OCI-LY1 (cell line): Measurements from ENCODE around the gene CREB3.

ENCODE experiments used
- H2AFZ ChIP-seq: fragments of 200-600 bp; sonication (generic), shearing (Covaris generic); 2 replicates; pipeline ENCODE4 v1.6.0; 2014; ENCODE audit warnings: antibody characterized with exemption, mild to moderate bottlenecking, low read length
- H3F3A ChIP-seq: fragments of 200-600 bp; sonication (generic), shearing (Covaris generic); 2 replicates; pipeline ENCODE4 v1.6.0; 2014; ENCODE audit warnings: mild to moderate bottlenecking, antibody characterized with exemption, low read length, moderate library complexity; ENCODE audit not compliant: insufficient read depth
- H3K27ac ChIP-seq: fragments of 200-600 bp; sonication (generic); 2 replicates; pipeline ENCODE4 v1.5.1; 2014; ENCODE audit warnings: low read length, mixed run types, mild to moderate bottlenecking, low read depth; ENCODE audit not compliant: poor library complexity, severe bottlenecking
- H3K27me3 ChIP-seq: fragments of 200-600 bp; sonication (generic); 2 replicates; pipeline ENCODE4 v1.6.0; 2014; ENCODE audit warnings: antibody characterized with exemption, mild to moderate bottlenecking, low read length, moderate library complexity; ENCODE audit not compliant: insufficient read depth
- H3K36me3 ChIP-seq: fragments of 200-600 bp; sonication (generic); 2 replicates; pipeline ENCODE4 v1.6.1; 2014; ENCODE audit warnings: mild to moderate bottlenecking, antibody characterized with exemption, low read length, moderate library complexity, mixed read lengths; ENCODE audit not compliant: insufficient read depth
- H3K4me1 ChIP-seq: fragments of 200-600 bp; sonication (generic); 2 replicates; pipeline ENCODE4 v1.5.1; 2014; ENCODE audit warnings: mild to moderate bottlenecking, low read length, moderate library complexity; ENCODE audit not compliant: insufficient read depth, severe bottlenecking
- H3K4me2 ChIP-seq: fragments of 200-600 bp; sonication (generic), shearing (Covaris generic); 2 replicates; pipeline ENCODE4 v1.6.1; 2014; ENCODE audit warnings: low read length
- H3K4me3 ChIP-seq: fragments of 200-600 bp; sonication (generic); 2 replicates; pipeline ENCODE4 v1.5.1; 2014; ENCODE audit warnings: low read length, low read depth, mild to moderate bottlenecking, mixed read lengths; ENCODE audit not compliant: poor library complexity, severe bottlenecking
- H3K79me2 ChIP-seq: fragments of 200-600 bp; shearing (Covaris generic); 2 replicates; pipeline ENCODE4 v1.6.1; 2016; ENCODE audit warnings: mixed run types, low read length, mixed read lengths; ENCODE audit not compliant: insufficient read depth
- H3K9ac ChIP-seq: fragments of 200-600 bp; sonication (generic), shearing (Covaris generic); 2 replicates; pipeline ENCODE4 v1.6.1; 2014; ENCODE audit warnings: mild to moderate bottlenecking, low read length, mixed read lengths
- H3K9me2 ChIP-seq: fragments of 200-600 bp; sonication (generic), shearing (Covaris generic); 2 replicates; pipeline ENCODE4 v1.6.1; 2014; ENCODE audit warnings: low read depth, mild to moderate bottlenecking, low read length, mixed read lengths
- H3K9me3 ChIP-seq: fragments of 200-600 bp; shearing (Covaris generic); 2 replicates; pipeline ENCODE4 v1.6.1; 2014; ENCODE audit warnings: low read length, mixed read lengths
- H4K20me1 ChIP-seq: fragments of 200-600 bp; sonication (generic), shearing (Covaris generic); 2 replicates; pipeline ENCODE4 v1.6.0; 2016; ENCODE audit warnings: mild to moderate bottlenecking, low read length; ENCODE audit not compliant: insufficient read depth
- EZH2 ChIP-seq: fragments of 200-600 bp; sonication (generic), shearing (Covaris generic); IDR thresholded peaks from 2 replicates; pipeline ENCODE4 v1.8.0; 2017; ENCODE audit warnings: borderline replicate concordance, mixed run types, mild to moderate bottlenecking, antibody characterized with exemption, low read length, moderate library complexity, mixed read lengths
- TF ChIP-seq, protein P1 (sequence below): fragments of 200-600 bp; sonication (generic), shearing (Covaris generic); IDR thresholded peaks from 2 replicates; pipeline ENCODE4 v1.5.1; 2017; ENCODE audit warnings: mild to moderate bottlenecking, antibody characterized with exemption, low read length, moderate library complexity, mixed read lengths

The CREB3 gene, protein sequence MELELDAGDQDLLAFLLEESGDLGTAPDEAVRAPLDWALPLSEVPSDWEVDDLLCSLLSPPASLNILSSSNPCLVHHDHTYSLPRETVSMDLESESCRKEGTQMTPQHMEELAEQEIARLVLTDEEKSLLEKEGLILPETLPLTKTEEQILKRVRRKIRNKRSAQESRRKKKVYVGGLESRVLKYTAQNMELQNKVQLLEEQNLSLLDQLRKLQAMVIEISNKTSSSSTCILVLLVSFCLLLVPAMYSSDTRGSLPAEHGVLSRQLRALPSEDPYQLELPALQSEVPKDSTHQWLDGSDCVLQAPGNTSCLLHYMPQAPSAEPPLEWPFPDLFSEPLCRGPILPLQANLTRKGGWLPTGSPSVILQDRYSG

DNA sequence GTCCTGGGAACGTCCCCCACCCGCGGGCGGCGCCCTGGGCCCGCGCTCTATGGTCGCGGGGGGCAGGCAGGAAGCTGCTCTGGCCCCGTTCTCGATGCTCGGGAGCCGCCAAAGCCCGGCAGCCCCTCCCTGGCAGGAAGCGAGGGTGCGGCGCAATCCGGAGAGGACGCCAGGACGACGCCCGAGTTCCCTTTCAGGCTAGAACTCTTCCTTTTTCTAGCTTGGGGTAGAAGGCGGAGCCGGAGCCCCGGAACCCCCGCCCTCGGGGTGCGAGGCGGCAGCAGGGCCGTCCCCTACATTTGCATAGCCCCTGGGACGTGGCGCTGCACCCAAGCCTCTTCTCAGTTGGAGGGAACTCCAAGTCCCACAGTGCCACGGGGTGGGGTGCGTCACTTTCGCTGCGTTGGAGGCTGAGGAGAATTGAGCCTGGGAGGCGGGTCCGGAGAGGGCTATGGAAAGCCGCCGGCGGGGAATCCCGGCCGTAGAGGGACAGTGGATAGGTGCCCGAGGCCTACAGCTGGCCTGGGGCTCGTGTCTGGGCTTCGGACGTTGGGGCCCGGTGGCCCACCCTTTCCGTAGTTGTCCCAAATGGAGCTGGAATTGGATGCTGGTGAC is at the start of gene CREB3, which contains the start of gene TLN1:
Gene CREB3, plus strand, starts transcription at position 482 of the 615 bp plus-strand sequence. Its CDS starts 107 bp downstream, at position 589.
Gene TLN1, minus strand, starts transcription at position 11 of the 615 bp plus-strand sequence. CDS start 6,501 bp downstream, outside the sequence.
- Histone ChIP-seq H3K79me2 (peaks cover 28% of the 10 kb centered on the region), H4K20me1 (no peaks in the 10 kb centered on the region), H3K36me3 (peaks cover 25% of the 10 kb centered on the region), H3K9ac (peak within 1 kb of the TSS; percentile 95), H3K4me1 (peaks cover 53% of the 10 kb centered on the region), H3K27ac (peak within 1 kb of the TSS; percentile 71), H3K9me2 (no peaks in the 10 kb centered on the region), H3K4me3 (peak within 1 kb of the TSS; percentile 96), H2AFZ (no peak within 1 kb of the TSS), H3F3A (no peaks in the 10 kb centered on the region), H3K9me3 (no peaks in the 10 kb centered on the region), H3K27me3 (no peaks in the 10 kb centered on the region), H3K4me2 (peak within 1 kb of the TSS; percentile 94)
- TF ChIP-seq EZH2: no peak
- TF ChIP-seq, protein P1, sequence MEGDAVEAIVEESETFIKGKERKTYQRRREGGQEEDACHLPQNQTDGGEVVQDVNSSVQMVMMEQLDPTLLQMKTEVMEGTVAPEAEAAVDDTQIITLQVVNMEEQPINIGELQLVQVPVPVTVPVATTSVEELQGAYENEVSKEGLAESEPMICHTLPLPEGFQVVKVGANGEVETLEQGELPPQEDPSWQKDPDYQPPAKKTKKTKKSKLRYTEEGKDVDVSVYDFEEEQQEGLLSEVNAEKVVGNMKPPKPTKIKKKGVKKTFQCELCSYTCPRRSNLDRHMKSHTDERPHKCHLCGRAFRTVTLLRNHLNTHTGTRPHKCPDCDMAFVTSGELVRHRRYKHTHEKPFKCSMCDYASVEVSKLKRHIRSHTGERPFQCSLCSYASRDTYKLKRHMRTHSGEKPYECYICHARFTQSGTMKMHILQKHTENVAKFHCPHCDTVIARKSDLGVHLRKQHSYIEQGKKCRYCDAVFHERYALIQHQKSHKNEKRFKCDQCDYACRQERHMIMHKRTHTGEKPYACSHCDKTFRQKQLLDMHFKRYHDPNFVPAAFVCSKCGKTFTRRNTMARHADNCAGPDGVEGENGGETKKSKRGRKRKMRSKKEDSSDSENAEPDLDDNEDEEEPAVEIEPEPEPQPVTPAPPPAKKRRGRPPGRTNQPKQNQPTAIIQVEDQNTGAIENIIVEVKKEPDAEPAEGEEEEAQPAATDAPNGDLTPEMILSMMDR: peak; percentile 32

DNA sequence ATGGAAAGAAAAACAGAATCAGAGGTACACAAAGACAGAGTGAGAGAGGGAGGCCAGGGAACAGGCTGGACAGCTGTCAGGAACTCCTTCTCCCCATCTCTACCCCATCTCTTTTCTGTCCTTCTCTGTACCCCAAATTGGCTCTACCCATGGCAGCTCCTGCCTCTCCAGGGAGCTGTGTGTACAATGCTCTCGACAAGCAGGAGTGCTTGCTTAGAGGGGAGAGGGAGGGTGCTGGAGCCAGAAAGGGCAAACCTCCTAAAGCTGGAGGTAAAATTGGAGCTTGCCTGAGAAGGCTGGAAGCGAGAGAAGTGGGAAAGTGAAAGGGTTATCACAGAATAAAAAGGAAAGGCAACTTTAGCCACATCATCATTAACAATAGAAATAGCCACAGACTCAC is 49.1 kb upstream of the CREB3 start:
- H3K4me3 ChIP-seq: no peak overlapping the region
- H3K9me2 ChIP-seq: no peaks in the 10 kb centered on the region
- H3K9ac ChIP-seq: no peak overlapping the region
- H3K9me3 ChIP-seq: no peaks in the 10 kb centered on the region
- H3K27me3 ChIP-seq: no peaks in the 10 kb centered on the region; the same call in 1 of the 2 replicates
- no peak overlapping the region for H3K4me2 ChIP-seq
- no peaks in the 10 kb centered on the region for H4K20me1 ChIP-seq
- peaks cover 30% of the 10 kb centered on the region for H3K4me1 ChIP-seq
- TF ChIP-seq, protein P1: no peak
- H3K27ac ChIP-seq: no peak overlapping the region
- H3K79me2 ChIP-seq: no peaks in the 10 kb centered on the region
- no peak overlapping the region for H2AFZ ChIP-seq
- no peaks in the 10 kb centered on the region for H3F3A ChIP-seq
- no peaks in the 10 kb centered on the region for H3K36me3 ChIP-seq

DNA sequence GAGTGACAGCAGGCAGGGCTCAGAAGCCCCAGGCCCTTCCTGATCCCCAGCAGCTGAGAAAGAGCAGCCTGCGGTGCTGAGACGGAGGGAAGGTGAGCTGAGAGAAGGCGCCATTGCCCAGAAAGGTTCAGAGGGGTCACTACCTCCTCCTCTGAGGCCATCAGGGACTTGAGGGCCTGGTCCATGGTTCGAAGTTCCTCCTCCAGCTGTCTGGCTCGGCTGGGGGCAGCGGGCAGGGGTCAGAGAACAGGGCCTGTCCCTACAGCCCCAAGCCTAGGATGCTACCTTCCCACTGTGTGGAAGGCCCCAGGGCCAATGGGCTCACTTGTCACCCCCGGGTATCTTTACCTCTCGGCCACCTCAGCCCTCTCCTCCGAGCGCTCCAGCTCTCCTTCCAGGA is 47.5 kb upstream of the CREB3 start:
- Histone ChIP-seq H3F3A (no peaks in the 10 kb centered on the region), H3K9ac (no peak overlapping the region), H3K9me2 (no peaks in the 10 kb centered on the region), H3K36me3 (no peaks in the 10 kb centered on the region), H3K79me2 (no peaks in the 10 kb centered on the region), H3K9me3 (no peaks in the 10 kb centered on the region), H3K4me3 (no peak overlapping the region), H4K20me1 (no peaks in the 10 kb centered on the region), H3K27ac (no peak overlapping the region), H3K4me1 (peaks cover 34% of the 10 kb centered on the region), H3K27me3 (no peaks in the 10 kb centered on the region; the same call in 1 of the 2 replicates), H3K4me2 (no peak overlapping the region), H2AFZ (no peak overlapping the region)
- TF ChIP-seq, protein P1: no peak
- no peak for TF ChIP-seq EZH2
